ENCODE data around the gene ZNF212. TPM values are rescaled to one million over a fixed set of nuclear protein-coding genes. Genes with fewer than 3 reads are reported as not detected.
"Not testable (repeated sequence)": the region's sequence is repeated elsewhere in the genome, so short reads cannot be mapped to it uniquely, and the experiment has no call there.

ZNF212 gene
- total RNA-seq, 2 donors from 2014 or later = 18.7 to 28.0 TPM

GRCh38 chr7:149274424-149274823 is 35.0 kb downstream of the ZNF212 start:
- H3K4me3 Mint-ChIP-seq; H3K27me3 Mint-ChIP-seq (ENCODE audit: low read depth); DNase-seq; ATAC-seq (replicated peaks in 1 of 2); H3K4me1 Mint-ChIP-seq (ENCODE audit: low read depth); H3K9me3 Mint-ChIP-seq: not testable (repeated sequence)
- Mint-ChIP-seq H3K36me3 (ENCODE audit: insufficient read depth in 2 of 2) (peaks cover 17 to 28% of the 10 kb centered on the region in 2 donors), H3K27ac (peak overlapping the region; percentile 90)

GRCh38 chr7:149277871-149278270 is 38.4 kb downstream of the ZNF212 start:
- peaks cover 6% of the 10 kb centered on the region for H3K4me1 Mint-ChIP-seq (ENCODE audit: low read depth)
- DNase-seq (no peak), ATAC-seq (replicated peaks in 1 of 2) (no peak)
- H3K27me3 Mint-ChIP-seq (ENCODE audit: low read depth) = no peaks in the 10 kb centered on the region
- no peak overlapping the region for H3K27ac Mint-ChIP-seq
- no peak overlapping the region for H3K4me3 Mint-ChIP-seq
- peaks cover 0 to 2% of the 10 kb centered on the region in 2 donors for H3K9me3 Mint-ChIP-seq
- peaks cover 16 to 26% of the 10 kb centered on the region in 2 donors for H3K36me3 Mint-ChIP-seq (ENCODE audit: insufficient read depth in 2 of 2)

- Mint-ChIP-seq H3K4me3 (no peak overlapping the region), H3K4me1 (ENCODE audit: low read depth) (peaks cover 1% of the 10 kb centered on the region), H3K27me3 (ENCODE audit: low read depth) (no peaks in the 10 kb centered on the region), H3K9me3 (peaks cover 0 to 2% of the 10 kb centered on the region in 2 donors), H3K36me3 (ENCODE audit: insufficient read depth in 2 of 2) (peaks cover 12 to 23% of the 10 kb centered on the region in 2 donors), H3K27ac (no peak overlapping the region)
- ATAC-seq (replicated peaks in 1 of 2) = no peak
- DNase-seq = no peak
These were observed 38.9 kb downstream of the ZNF212 start for GRCh38 chr7:149278396-149278795.

GRCh38 chr7:149279111-149279743 is 39.8 kb downstream of the ZNF212 start:
- DNase-seq = no peak
- Mint-ChIP-seq H3K27ac (no peak overlapping the region), H3K9me3 (peaks cover 0 to 2% of the 10 kb centered on the region in 2 donors), H3K36me3 (ENCODE audit: insufficient read depth in 2 of 2) (peaks cover 12 to 20% of the 10 kb centered on the region in 2 donors), H3K4me3 (no peak overlapping the region), H3K27me3 (ENCODE audit: low read depth) (no peaks in the 10 kb centered on the region), H3K4me1 (ENCODE audit: low read depth) (peaks cover 4% of the 10 kb centered on the region)
- no peak for ATAC-seq (replicated peaks in 1 of 2)

GRCh38 chr7:149280151-149280550 is 40.7 kb downstream of the ZNF212 start:
- no peak for DNase-seq
- no peak for ATAC-seq (replicated peaks in 1 of 2)
- Mint-ChIP-seq H3K4me3 (no peak overlapping the region), H3K27ac (no peak overlapping the region), H3K36me3 (ENCODE audit: insufficient read depth in 2 of 2) (peaks cover 10 to 14% of the 10 kb centered on the region in 2 donors), H3K4me1 (ENCODE audit: low read depth) (peaks cover 13% of the 10 kb centered on the region), H3K27me3 (ENCODE audit: low read depth) (no peaks in the 10 kb centered on the region), H3K9me3 (no peaks in the 10 kb centered on the region)

- Mint-ChIP-seq H3K27me3 (ENCODE audit: low read depth) (peaks cover 6% of the 10 kb centered on the region), H3K4me3 (no peak overlapping the region), H3K36me3 (ENCODE audit: insufficient read depth in 2 of 2) (peaks cover 10% of the 10 kb centered on the region in 2 donors), H3K9me3 (no peaks in the 10 kb centered on the region), H3K4me1 (ENCODE audit: low read depth) (peaks cover 19% of the 10 kb centered on the region), H3K27ac (no peak overlapping the region)
- DNase-seq (no peak), ATAC-seq (replicated peaks in 1 of 2) (no peak)
These were observed 41.4 kb downstream of the ZNF212 start for GRCh38 chr7:149280661-149281507.

- Mint-ChIP-seq H3K36me3 (ENCODE audit: insufficient read depth in 2 of 2) (peaks cover 6 to 8% of the 10 kb centered on the region in 2 donors), H3K4me1 (ENCODE audit: low read depth) (peaks cover 23% of the 10 kb centered on the region), H3K9me3 (no peaks in the 10 kb centered on the region), H3K27ac (no peak overlapping the region), H3K4me3 (no peak overlapping the region), H3K27me3 (ENCODE audit: low read depth) (peaks cover 6% of the 10 kb centered on the region)
- ATAC-seq (replicated peaks in 1 of 2) = no peak
- DNase-seq = no peak
These were observed 42.3 kb downstream of the ZNF212 start for GRCh38 chr7:149281508-149282330.

- Mint-ChIP-seq H3K36me3 (ENCODE audit: insufficient read depth in 2 of 2) (peaks cover 6% of the 10 kb centered on the region in 2 donors), H3K27me3 (ENCODE audit: low read depth) (peaks cover 6% of the 10 kb centered on the region), H3K27ac (no peak overlapping the region), H3K4me1 (ENCODE audit: low read depth) (peaks cover 23% of the 10 kb centered on the region), H3K9me3 (no peaks in the 10 kb centered on the region), H3K4me3 (no peak overlapping the region)
- no peak for ATAC-seq (replicated peaks in 1 of 2)
- no peak for DNase-seq
These were observed 42.8 kb downstream of the ZNF212 start for GRCh38 chr7:149282331-149282655.

GRCh38 chr7:149283321-149283720 is 43.9 kb downstream of the ZNF212 start:
- Mint-ChIP-seq H3K27ac (no peak overlapping the region), H3K4me1 (ENCODE audit: low read depth) (peaks cover 23% of the 10 kb centered on the region), H3K27me3 (ENCODE audit: low read depth) (peaks cover 6% of the 10 kb centered on the region), H3K36me3 (ENCODE audit: insufficient read depth in 2 of 2) (peaks cover 4 to 5% of the 10 kb centered on the region in 2 donors), H3K4me3 (no peak overlapping the region), H3K9me3 (no peaks in the 10 kb centered on the region)
- ATAC-seq (replicated peaks in 1 of 2) = no peak
- DNase-seq = no peak

- peak overlapping the region; percentile 91 to 94 for H3K4me3 Mint-ChIP-seq
- H3K4me1 Mint-ChIP-seq (ENCODE audit: low read depth) = peaks cover 23% of the 10 kb centered on the region
- H3K27me3 Mint-ChIP-seq (ENCODE audit: low read depth) = peaks cover 6% of the 10 kb centered on the region
- DNase-seq = peak; percentile 17 to 29
- H3K36me3 Mint-ChIP-seq (ENCODE audit: insufficient read depth in 2 of 2) = peaks cover under 1 to 3% of the 10 kb centered on the region in 2 donors
- no peak for ATAC-seq (replicated peaks in 1 of 2)
- no peaks in the 10 kb centered on the region for H3K9me3 Mint-ChIP-seq
- H3K27ac Mint-ChIP-seq = peak overlapping the region; percentile 14
These were observed 44.9 kb downstream of the ZNF212 start for GRCh38 chr7:149284343-149284742.

GRCh38 chr7:149284850-149285585 is 45.6 kb downstream of the ZNF212 start:
- peaks cover 6% of the 10 kb centered on the region for H3K27me3 Mint-ChIP-seq (ENCODE audit: low read depth)
- peak overlapping the region; percentile 91 to 94 for H3K4me3 Mint-ChIP-seq
- peaks cover 0 to 3% of the 10 kb centered on the region in 2 donors for H3K36me3 Mint-ChIP-seq (ENCODE audit: insufficient read depth in 2 of 2)
- ATAC-seq (replicated peaks in 1 of 2) (peak; percentile 95 to 96), DNase-seq (peak; percentile 99)
- peaks cover 23% of the 10 kb centered on the region for H3K4me1 Mint-ChIP-seq (ENCODE audit: low read depth)
- peak overlapping the region; percentile 14 for H3K27ac Mint-ChIP-seq
- H3K9me3 Mint-ChIP-seq = no peaks in the 10 kb centered on the region

GRCh38 chr7:149285603-149286002 is 46.2 kb downstream of the ZNF212 start:
- Mint-ChIP-seq H3K27me3 (ENCODE audit: low read depth) (peaks cover 6% of the 10 kb centered on the region), H3K27ac (no peak overlapping the region), H3K36me3 (ENCODE audit: insufficient read depth in 2 of 2) (peaks cover 0 to 3% of the 10 kb centered on the region in 2 donors), H3K4me1 (ENCODE audit: low read depth) (peaks cover 25% of the 10 kb centered on the region), H3K4me3 (peak overlapping the region; percentile 91 to 94), H3K9me3 (no peaks in the 10 kb centered on the region)
- ATAC-seq (replicated peaks in 1 of 2) (no peak), DNase-seq (no peak)
